Mesenteric fat pad (tissue), 1 donor: ENCODE data around the gene COMTD1. TPM values are rescaled to one million over a fixed set of nuclear protein-coding genes. Genes with fewer than 3 reads are reported as not detected.
"Not testable (repeated sequence)": the region's sequence is repeated elsewhere in the genome, so short reads cannot be mapped to it uniquely, and the experiment has no call there.

Experiments used
- DNase-seq: peaks from one replicate; pipeline ENCODE4 v3.0.0-alpha.2; 2020; ENCODE audit warnings: low spot score
- total RNA-seq: library from RNA; stranded (reverse); fragmentation: NEBNext Ultra II Directional; extraction: Animal tissue kit (Norgen Biotek cat#: 25700); gene quantifications from one replicate; pipeline ENCODE4 v1.2.1, GENCODE V29; 2021
- donor health status: DM: yes; HTN: yes; CAD: no.

Gene COMTD1
- total RNA-seq, 1 donor from 2014 or later, result 19.6 TPM

GRCh38 chr10:75226095-75226494, 9.7 kb downstream of the COMTD1 start:
- DNase-seq, result no peak

DNA sequence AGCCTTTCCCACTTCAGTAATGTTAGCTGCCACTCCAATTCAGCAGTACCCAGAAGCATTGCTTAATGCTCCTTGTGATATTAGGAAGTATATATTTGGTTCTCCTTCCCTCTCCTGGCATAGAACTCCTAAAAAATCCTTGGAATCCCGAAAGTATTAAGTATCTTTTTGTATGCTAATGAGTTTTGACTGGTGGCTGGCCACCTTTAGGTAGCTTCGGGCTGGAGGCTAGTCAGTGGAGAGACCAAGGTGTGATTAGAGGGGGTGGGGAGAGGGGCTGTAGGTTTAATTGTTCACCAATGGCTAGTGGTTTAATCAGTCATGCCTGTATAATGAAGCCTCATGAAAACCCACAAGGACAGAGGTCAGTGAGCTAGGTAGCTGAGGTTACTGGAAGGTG, 12.2 kb downstream of the COMTD1 start:
- DNase-seq, result no peak

- peak; percentile 60 for DNase-seq
Measured at GRCh38 chr10:75221492-75221891, 14.3 kb downstream of the COMTD1 start.

- no peak for DNase-seq
Measured at GRCh38 chr10:75220274-75220673, 15.5 kb downstream of the COMTD1 start.

GRCh38 chr10:75212343-75212742, 23.4 kb downstream of the COMTD1 start:
- no peak for DNase-seq

DNA sequence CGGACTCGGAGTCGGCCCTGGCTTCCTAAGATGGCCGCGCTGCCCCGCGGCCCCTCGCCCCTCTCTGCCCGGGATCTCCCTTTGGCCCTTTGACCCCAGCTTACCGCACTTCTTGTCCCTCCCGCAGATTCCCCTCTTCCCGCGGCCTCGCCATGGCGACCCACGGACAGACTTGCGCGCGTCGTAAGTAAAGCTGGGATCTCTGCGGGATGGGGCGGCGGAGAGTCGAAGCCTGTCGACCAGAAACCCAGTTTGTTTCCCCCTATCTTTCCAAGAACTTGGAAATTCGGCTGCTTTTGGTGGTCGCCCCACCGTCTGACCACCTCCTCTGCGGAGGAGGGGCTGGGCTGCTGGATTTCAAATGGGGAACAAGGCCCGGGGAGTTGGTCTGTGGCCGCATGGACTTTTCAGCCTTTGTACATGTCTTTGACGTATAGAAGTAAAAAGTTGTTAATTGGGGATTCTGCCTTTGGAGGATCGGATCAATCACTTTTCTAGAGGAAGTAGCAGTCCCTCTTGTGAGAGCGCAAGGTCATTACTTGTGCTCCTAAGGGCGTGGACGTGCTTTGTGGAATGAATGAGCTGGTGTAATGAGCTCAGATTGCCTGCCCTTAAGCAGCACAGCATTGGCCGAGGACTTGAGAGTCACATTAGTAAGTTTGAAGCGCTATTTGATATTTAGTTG, 24.6 kb downstream of the COMTD1 start:
- DNase-seq, result peak; percentile 85

GRCh38 chr10:75210282-75211006, 25.3 kb downstream of the COMTD1 start, which contains the start of gene VDAC2:
Gene VDAC2, plus strand, starts transcription at chr10:75210796. Its CDS starts 363 bp downstream, at chr10:75211159.
- peak; percentile 99 for DNase-seq

- peak; percentile 92 for DNase-seq
Measured at GRCh38 chr10:75209921-75210281, 25.9 kb downstream of the COMTD1 start.

DNA sequence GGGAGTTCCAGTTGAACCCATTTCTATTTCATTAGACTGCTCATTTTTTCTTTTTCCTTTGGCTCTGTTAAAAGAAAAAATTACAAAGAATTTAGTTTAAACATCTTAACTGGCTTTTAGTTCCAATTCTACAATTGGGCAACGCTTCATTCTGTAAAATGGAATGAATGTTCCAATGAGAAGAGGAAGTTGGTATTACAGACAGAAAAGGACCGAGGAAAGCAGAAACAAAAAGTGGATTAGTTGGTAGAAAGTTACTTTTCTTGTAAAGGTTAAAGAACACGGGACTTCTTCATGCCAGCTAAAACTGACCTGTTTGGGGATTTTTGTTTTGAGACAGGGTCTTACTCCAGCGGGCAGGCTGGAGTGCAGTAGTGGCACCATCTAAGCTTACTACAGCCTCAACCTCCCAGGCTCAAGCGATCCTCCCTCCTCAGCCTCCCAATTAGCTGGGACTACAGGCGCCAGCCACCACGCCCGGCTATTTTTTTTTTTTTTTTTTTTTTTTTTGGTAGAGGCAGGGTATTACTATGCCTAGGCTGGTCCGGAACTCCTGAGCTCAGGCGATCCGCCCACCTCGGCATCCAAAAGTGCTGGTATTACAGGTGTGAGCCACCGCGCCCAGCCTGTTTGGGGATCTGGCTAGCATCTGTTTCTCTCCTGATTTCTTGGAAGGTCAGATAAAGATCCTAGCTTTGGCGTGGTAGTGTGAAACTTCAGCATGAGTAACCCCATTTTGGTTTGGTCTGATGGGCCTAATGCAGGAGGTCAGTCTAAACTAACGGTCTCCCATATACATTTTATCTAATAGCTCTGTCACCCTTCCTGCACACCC, 26.5 kb downstream of the COMTD1 start:
- peak; percentile 71 for DNase-seq

DNA sequence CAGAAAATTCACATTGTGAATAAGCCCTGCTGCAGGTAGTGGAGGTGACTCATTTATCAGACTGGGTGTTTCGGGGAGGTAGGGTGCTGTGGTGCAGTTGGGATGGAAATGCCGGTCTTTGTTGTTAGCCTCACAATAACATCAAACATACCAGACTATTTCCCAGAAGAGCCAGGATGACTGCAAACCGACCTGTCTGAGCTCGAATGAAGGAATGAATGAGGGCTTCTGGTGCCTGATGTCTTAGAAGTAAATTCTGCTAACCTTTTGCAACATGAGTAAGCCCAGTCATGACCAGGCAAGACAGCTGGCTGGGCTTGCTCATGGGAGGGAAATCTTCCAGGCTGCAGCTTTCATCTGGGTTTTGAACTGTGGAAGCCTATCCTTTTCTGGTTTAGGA, 27.6 kb downstream of the COMTD1 start:
- DNase-seq, result peak; percentile 59

DNA sequence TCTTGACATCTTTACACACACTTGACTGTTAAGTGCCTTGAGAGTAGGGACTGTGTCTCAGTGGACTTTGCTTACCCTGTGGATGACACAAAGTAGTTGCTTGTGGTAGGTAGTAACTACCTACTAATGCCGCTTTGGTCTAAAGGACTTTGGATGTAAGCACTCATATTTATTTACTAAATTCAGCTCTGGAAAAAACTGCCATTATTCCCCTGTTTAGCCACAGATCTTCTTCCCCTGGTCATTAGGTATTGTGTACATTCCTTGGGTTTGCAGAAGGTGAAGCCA, 28.0 kb downstream of the COMTD1 start:
- DNase-seq, result no peak

DNA sequence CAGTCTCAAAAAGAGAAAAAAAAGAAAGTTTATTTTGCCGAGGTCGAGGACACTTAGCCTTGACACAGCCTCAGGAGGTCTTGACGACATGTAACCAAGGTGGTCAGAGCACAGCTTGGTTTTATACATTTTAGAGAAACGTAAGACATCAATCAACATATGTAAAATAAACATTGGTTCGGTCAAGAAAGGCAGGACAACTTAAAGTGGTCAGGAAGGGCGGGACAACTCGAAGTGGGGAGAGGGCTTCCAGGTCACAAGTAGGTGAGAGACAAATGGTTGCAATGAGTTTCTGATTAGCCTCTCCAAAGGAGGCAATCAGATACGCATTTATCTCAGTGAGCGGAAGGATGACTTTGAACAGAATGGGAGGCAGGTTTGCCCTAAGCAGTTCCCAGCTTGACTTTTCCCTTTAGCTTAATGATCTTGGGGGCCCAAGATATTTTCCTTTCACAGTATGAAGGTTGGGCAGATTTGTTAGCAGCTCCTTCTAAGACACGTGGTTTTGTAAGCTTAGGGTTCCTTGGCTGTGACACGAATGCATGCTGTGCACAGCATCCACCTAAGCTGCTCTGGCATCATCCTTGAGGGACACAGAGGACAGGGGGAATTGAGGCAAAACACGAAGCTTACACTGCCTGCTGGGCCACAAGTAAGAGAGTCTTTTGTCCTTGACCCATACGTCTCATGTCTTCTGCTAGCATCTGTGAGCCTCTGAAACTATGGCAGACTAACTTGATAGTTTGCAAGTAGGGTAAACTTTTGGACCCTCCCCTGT, 28.5 kb downstream of the COMTD1 start:
- DNase-seq, result peak; percentile 20

DNA sequence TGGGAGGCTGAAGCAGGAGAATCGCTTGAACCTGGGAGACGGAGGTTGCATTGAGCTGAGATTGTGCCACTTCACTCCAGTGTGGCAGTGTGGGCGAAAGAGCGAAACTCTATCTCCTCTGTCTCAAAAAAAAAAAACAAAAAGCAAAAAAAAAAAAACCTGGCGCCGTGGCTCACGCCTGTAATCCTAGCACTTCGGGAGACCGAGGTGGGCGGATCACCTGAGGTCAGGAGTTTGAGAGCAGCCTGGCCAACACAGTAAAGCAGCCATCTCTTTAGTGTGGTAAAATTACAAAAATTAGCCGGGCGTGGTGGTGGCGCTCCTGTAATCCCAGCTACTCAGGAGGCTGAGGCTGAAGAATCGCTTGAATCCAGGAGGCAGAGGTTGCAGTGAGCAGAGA, 29.1 kb downstream of the COMTD1 start:
- peak; percentile 24 for DNase-seq

DNA sequence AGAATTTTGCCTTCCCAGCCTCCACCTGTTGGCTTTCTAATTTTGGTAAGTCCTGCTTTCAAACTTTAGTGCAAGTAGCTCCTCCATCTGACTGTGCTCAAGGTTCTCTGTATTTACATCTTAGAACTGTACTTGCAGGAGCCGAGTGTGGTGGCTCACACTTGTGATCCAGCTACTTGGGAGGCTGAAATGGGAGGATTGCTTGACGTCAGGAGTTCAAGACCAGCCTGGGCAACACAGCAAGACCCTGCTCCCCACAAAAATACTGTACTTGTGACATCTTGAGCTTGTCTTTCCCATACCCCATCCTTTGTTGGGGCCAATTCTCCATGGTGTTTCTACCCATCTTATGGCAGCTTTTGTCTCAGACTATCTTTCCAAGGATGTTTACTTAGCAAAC, 29.8 kb downstream of the COMTD1 start:
- DNase-seq, result peak; percentile 26

GRCh38 chr10:75203724-75204123, 32.0 kb downstream of the COMTD1 start:
- DNase-seq, result peak; percentile 53

- peak; percentile 68 for DNase-seq
Measured at GRCh38 chr10:75203046-75203620, 32.6 kb downstream of the COMTD1 start.

DNA sequence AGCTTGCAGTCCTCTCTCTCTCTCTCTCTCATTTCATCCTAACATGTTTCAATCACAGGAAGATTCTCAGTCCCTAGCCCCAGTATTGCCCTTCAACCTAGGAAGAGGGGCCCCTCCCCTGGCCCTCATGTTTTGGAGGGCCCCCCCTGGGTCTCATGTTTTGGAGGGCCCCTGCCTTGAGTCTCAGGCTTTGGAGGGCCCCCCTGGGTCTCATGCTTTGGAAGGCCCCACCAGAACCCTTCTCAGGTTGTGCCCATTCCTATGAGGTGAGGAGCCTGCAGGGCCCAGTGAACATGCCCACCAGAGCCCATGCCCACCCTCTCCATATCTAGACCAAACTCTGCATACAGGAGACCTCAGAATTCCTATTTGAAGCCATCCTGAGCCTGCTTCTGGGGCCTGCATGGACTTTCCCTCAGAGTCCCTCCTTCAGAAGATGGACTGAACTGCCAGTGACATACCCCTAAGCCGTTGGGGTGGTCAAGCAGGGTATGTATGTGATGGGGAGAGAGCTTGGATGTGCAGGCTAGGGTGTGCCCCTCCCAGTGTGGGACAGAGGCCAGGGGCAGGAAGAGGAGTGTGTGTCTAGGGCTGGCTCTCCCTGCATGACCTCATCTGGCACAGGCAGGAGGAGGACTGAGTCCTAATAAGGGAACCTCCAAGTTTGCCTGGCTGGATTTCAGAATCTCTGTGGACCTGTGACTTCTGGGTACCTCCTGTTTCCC, 33.3 kb downstream of the COMTD1 start:
- peak; percentile 65 for DNase-seq

GRCh38 chr10:75201793-75202307, 33.9 kb downstream of the COMTD1 start:
- DNase-seq, result peak; percentile 69

- not testable (repeated sequence) for DNase-seq
Measured at GRCh38 chr10:75199949-75200348, 35.8 kb downstream of the COMTD1 start.

- DNase-seq, result peak; percentile 59
Measured at GRCh38 chr10:75197906-75198305, 37.9 kb downstream of the COMTD1 start.
